Endothelial cell of umbilical vein (primary cell): ENCODE results near the gene SFT2D3. TPM values are rescaled to one million over a fixed set of nuclear protein-coding genes. Genes with fewer than 3 reads are reported as not detected.
A peak's percentile ranks its signal among the peaks of the same experiment; 100 is the strongest.

ENCODE experiments used
- BruUV-seq: library from RNA; stranded (reverse); fragments of 400-500 nt; replicated peaks from 2 replicates; lab custom pipeline; 2021; lab: Mats Ljungman, UMichigan
- CTCF ChIA-PET: fragments of 300-600, 350-600 bp; sonication (Branson Sonifier 250); formaldehyde crosslinking; loops from one replicate; lab custom pipeline; 2021; ENCODE audit warnings: antibody characterized with exemption, inconsistent platforms; lab: Charles Lee
- POLR2A ChIA-PET: fragments of 300-600, 350-600 bp; sonication (Branson Sonifier 250); formaldehyde crosslinking; loops from one replicate; lab custom pipeline; 2021; ENCODE audit warnings: antibody characterized with exemption, inconsistent platforms; lab: Charles Lee
- DNase-seq: peaks from one replicate; pipeline ENCODE4 v3.0.0-alpha.2; 2011; ENCODE audit warnings: low read depth, low spot score
- FAIRE-seq: peaks from 2 replicates; lab custom pipeline; 2011; peaks lifted over from hg19 to GRCh38; lab: Jason Lieb, UNC
- H2AFZ ChIP-seq: 2 replicates; pipeline ENCODE4 v1.6.0; 2012; ENCODE audit warnings: low read depth, low read length, control low read depth, inconsistent platforms
- H3K27ac ChIP-seq: 2 replicates; pipeline ENCODE4 v1.5.1; 2011; ENCODE audit warnings: low read depth, mild to moderate bottlenecking, control low read depth, low read length, moderate library complexity; ENCODE audit not compliant: insufficient read depth
- H3K27me3 ChIP-seq, 2 experiments: 2 replicates each; pipeline versions ENCODE4 v1.6.0 to v1.6.1; 2011; ENCODE audit warnings: low read length in 2 of 2, mixed read lengths in 1 of 2; ENCODE audit not compliant: control insufficient read depth in 2 of 2, insufficient read depth in 2 of 2
- H3K36me3 ChIP-seq, 2 experiments: 2 replicates in 1 of 2; 3 replicates in 1 of 2; pipeline ENCODE4 v1.5.1; 2011; ENCODE audit warnings: low read length in 2 of 2, mild to moderate bottlenecking in 1 of 2, moderate library complexity in 1 of 2; ENCODE audit not compliant: control insufficient read depth in 2 of 2, insufficient read depth in 2 of 2; ENCODE audit errors: extremely low read depth in 1 of 2
- H3K4me1 ChIP-seq: 3 replicates; pipeline ENCODE4 v1.5.1; 2011; ENCODE audit warnings: mild to moderate bottlenecking, low read length; ENCODE audit not compliant: control insufficient read depth, insufficient read depth; ENCODE audit errors: extremely low read depth
- H3K4me2 ChIP-seq: 2 replicates; pipeline ENCODE4 v1.6.1; 2011; ENCODE audit warnings: low read length, control low read depth, mixed read lengths; ENCODE audit not compliant: insufficient read depth
- H3K4me3 ChIP-seq, 3 experiments: fragments of 200-600 bp in 1 of 3; sonication (generic), shearing (Covaris generic) in 1 of 3; replicated peaks in 1 of 3; 2 replicates each; pipeline ENCODE4 v1.5.1; 2011 to 2016; ENCODE audit warnings: control low read depth in 3 of 3, low read length in 3 of 3, mild to moderate bottlenecking in 2 of 3, inconsistent platforms in 1 of 3, low read depth in 1 of 3, moderate library complexity in 1 of 3; ENCODE audit not compliant: insufficient read depth in 1 of 3
- H3K79me2 ChIP-seq: 2 replicates; pipeline ENCODE4 v1.6.0; 2012; ENCODE audit warnings: low read length, inconsistent platforms; ENCODE audit not compliant: control insufficient read depth, insufficient read depth
- H3K9ac ChIP-seq: replicated peaks from 2 replicates; pipeline ENCODE3; 2011; ENCODE audit warnings: low read length, control low read depth; ENCODE audit not compliant: insufficient read depth; ENCODE audit errors: extremely low read depth
- H3K9me1 ChIP-seq: replicated peaks from 3 replicates; pipeline ENCODE4 v1.6.0; 2011; ENCODE audit warnings: mild to moderate bottlenecking, low read length; ENCODE audit not compliant: control insufficient read depth, insufficient read depth; ENCODE audit errors: extremely low read depth
- H3K9me3 ChIP-seq: replicated peaks from 2 replicates; pipeline ENCODE4 v1.5.1; 2012; ENCODE audit warnings: low read length, inconsistent platforms; ENCODE audit not compliant: control insufficient read depth, insufficient read depth
- H4K20me1 ChIP-seq: replicated peaks from 2 replicates; pipeline ENCODE3; 2011; ENCODE audit warnings: mild to moderate bottlenecking, low read length; ENCODE audit not compliant: control insufficient read depth, insufficient read depth; ENCODE audit errors: extremely low read depth
- CTCF ChIP-seq, 2 donors: IDR thresholded peaks; 1 replicate in 1 of 2; 2 replicates in 1 of 2; pipeline ENCODE4 v1.5.1; 2011; ENCODE audit warnings: low read length in 2 of 2, mild to moderate bottlenecking in 2 of 2, moderate library complexity in 2 of 2, control low read depth in 1 of 2, inconsistent platforms in 1 of 2, low read depth in 1 of 2; ENCODE audit not compliant: insufficient read depth in 1 of 2; ENCODE audit errors: extremely low read depth in 1 of 2
- EZH2 ChIP-seq: IDR thresholded peaks from 2 replicates; pipeline ENCODE4 v1.6.1; 2012; ENCODE audit warnings: borderline replicate concordance, low read depth, mild to moderate bottlenecking, moderate library complexity, low read length, inconsistent platforms; ENCODE audit not compliant: severe bottlenecking
- FOS ChIP-seq: IDR thresholded peaks from 2 replicates; pipeline ENCODE4 v1.6.1; 2011; ENCODE audit warnings: mild to moderate bottlenecking, low read length, moderate library complexity, borderline replicate concordance; ENCODE audit not compliant: insufficient read depth
- GATA2 ChIP-seq: IDR thresholded peaks from 2 replicates; pipeline ENCODE4 v1.7.0; 2011; ENCODE audit warnings: low read depth, mild to moderate bottlenecking, moderate library complexity, mixed read lengths, low read length; ENCODE audit not compliant: insufficient read length, insufficient read depth
- MYC ChIP-seq: IDR thresholded peaks from one replicate; pipeline ENCODE4 v1.6.1; 2011; ENCODE audit warnings: mild to moderate bottlenecking, low read depth, low read length
- POLR2A ChIP-seq: IDR thresholded peaks from 2 replicates; pipeline ENCODE4 v1.6.1; 2012; ENCODE audit warnings: low read depth, mild to moderate bottlenecking, control low read depth, low read length
- POLR2AphosphoS5 ChIP-seq: IDR thresholded peaks from 2 replicates; pipeline ENCODE4 v1.6.1; 2012; ENCODE audit warnings: low read depth, mild to moderate bottlenecking, control low read depth, low read length, moderate library complexity; ENCODE audit not compliant: insufficient read depth
- dilution Hi-C: fragments of 300-500 bp; cut with MboI; formaldehyde crosslinking; loops from one replicate; pipeline ENCODE4 v1.15.0; 2019; ENCODE audit warnings: low sequenced_read_pairs; ENCODE audit not compliant: extremely low pct_ligation_motif_present
- intact Hi-C: fragments of 100-400 bp; cut with micrococcal nuclease; formaldehyde crosslinking; loops from one replicate; pipeline ENCODE4 v1.10.0; 2022
- polyA plus RNA-seq, 4 experiments: library from polyadenylated mRNA; depleted of rRNA in 3 of 4; stranded (reverse) in 3 of 4; unstranded in 1 of 4; fragments of >200 nt; gene quantifications; 2 replicates each; pipeline versions ENCODE4 v1.2.1 to v1.2.3, GENCODE V29; 2011 to 2012; ENCODE audit warnings: missing spikeins in 1 of 4
- total RNA-seq: library from RNA; stranded (reverse); gene quantifications from 2 replicates; pipeline ENCODE4 v1.2.3, GENCODE V29; 2021

SFT2D3 gene
- total and polyA plus RNA-seq, 2 donors (not counting 3 experiments of a cell fraction or from before 2014, with no cell fraction given): 4.5 to 4.7 TPM

- DNase-seq: no peak
Measured at GRCh38 chr2:127672341-127673224, 28.7 kb upstream of the SFT2D3 start.

More at GRCh38 chr2:127672341-127673224, 28.7 kb upstream of the SFT2D3 start:
- Histone ChIP-seq H3K36me3 (no peaks in the 10 kb centered on the region), H3K4me3 (no peak overlapping the region), H3K9me1 (no peaks in the 10 kb centered on the region), H3K27me3 (no peaks in the 10 kb centered on the region), H3K9ac (no peak overlapping the region), H3K4me2 (no peak overlapping the region), H3K79me2 (no peaks in the 10 kb centered on the region), H3K27ac (no peak overlapping the region), H3K4me1 (peaks cover 18% of the 10 kb centered on the region), H4K20me1 (no peaks in the 10 kb centered on the region), H2AFZ (peak overlapping the region; percentile 74), H3K9me3 (no peaks in the 10 kb centered on the region)
- intact Hi-C loops: loop anchor here (1.0 kb wide), 1 partner anchor 8 kb away; no protein-coding TSS in a partner anchor
- no TSS peak for BruUV-seq
- CTCF ChIA-PET: interaction anchor here (1.2 to 5.7 kb wide), 4 partner anchors 8 to 80 kb away, joined by 3 to 151 read pairs (median 35); no protein-coding TSS in a partner anchor
- no peak for FAIRE-seq
- TF ChIP-seq POLR2AphosphoS5: no peak
- TF ChIP-seq CTCF (IDR thresholded peaks at IDR 0.05; ENCODE audit: extremely low read depth in 1 of 2, insufficient read depth in 1 of 2, low read depth in 1 of 2, low read length in 2 of 2): no peak
- TF ChIP-seq MYC: no peak
- no peak for TF ChIP-seq GATA2
- TF ChIP-seq EZH2: no peak
- TF ChIP-seq POLR2A: no peak
- TF ChIP-seq FOS: no peak
- POLR2A ChIA-PET: no interaction called here
- dilution Hi-C loops: no loop called here
